ENCODE data around the gene ANXA9. TPM values are rescaled to one million over a fixed set of nuclear protein-coding genes. Genes with fewer than 3 reads are reported as not detected.

ANXA9 gene
- total RNA-seq, 4 donors from 2014 or later = 0.31 TPM; not detected in 3

DNA sequence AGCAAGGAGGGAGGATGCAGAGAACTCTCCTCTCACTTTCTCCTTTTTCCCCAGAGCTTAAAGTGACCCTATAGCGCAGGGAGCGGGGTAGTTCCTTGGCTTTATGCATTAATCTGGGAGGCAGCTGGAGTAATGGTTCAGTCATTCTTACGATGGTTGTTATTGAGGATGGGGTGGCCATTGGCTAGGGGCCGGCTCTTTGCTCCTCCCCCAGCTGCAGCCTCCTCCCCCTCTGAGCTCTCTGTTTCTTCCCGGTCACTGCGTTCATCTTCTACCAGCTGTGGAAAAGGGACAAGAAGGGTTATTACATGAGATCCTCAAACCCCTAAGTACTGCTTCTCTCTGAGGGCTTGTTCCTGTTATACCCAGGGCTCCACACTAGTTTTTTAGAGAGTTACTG is 16.1 kb upstream of the ANXA9 start:
- H3K9me3 ChIP-seq = no peaks in the 10 kb centered on the region
- ATAC-seq = no peak
- no peak overlapping the region for H3K27ac ChIP-seq
- no peak for TF ChIP-seq POLR2A (IDR thresholded peaks at IDR 0.05)
- no peak for TF ChIP-seq POLR2AphosphoS5 (IDR thresholded peaks at IDR 0.05)
- TF ChIP-seq, protein P1, sequence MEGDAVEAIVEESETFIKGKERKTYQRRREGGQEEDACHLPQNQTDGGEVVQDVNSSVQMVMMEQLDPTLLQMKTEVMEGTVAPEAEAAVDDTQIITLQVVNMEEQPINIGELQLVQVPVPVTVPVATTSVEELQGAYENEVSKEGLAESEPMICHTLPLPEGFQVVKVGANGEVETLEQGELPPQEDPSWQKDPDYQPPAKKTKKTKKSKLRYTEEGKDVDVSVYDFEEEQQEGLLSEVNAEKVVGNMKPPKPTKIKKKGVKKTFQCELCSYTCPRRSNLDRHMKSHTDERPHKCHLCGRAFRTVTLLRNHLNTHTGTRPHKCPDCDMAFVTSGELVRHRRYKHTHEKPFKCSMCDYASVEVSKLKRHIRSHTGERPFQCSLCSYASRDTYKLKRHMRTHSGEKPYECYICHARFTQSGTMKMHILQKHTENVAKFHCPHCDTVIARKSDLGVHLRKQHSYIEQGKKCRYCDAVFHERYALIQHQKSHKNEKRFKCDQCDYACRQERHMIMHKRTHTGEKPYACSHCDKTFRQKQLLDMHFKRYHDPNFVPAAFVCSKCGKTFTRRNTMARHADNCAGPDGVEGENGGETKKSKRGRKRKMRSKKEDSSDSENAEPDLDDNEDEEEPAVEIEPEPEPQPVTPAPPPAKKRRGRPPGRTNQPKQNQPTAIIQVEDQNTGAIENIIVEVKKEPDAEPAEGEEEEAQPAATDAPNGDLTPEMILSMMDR (IDR thresholded peaks at IDR 0.05) = no peak
- TF ChIP-seq EP300 (IDR thresholded peaks at IDR 0.05) = no peak
- H3K4me3 ChIP-seq = no peak overlapping the region
- H3K36me3 ChIP-seq = peaks cover 4 to 82% of the 10 kb centered on the region in 2 donors
- peaks cover 0 to 31% (median 8%) of the 10 kb centered on the region in 3 donors for H3K4me1 ChIP-seq
- WGBS, 2 donors (ENCODE audit: low coverage in 1 of 2) = 48 to 55% methylated on average over 4 to 6 of the region's 6 CpGs
- H3K27me3 ChIP-seq = no peaks in the 10 kb centered on the region

DNA sequence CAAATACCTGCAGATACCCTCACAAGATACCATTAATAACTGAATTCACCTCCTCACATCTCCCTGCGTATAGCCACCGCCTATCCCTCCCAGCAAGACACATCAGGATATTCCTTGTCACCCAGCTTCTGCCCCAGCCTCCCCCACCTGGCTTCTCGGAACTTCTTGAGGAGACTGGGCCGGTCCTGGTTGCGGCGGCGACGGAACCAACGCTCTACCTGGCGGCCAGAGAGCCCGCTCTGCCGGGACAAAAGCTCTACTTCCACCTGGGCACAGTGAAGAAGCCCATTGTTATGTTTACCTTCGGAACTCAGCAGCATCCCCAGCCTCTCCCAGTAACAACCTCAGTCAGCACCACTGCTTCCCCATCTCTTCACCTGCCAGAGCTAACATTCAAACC is 14.2 kb upstream of the ANXA9 start:
- ATAC-seq = no peak
- H3K36me3 ChIP-seq = peaks cover 4 to 63% of the 10 kb centered on the region in 2 donors
- no peak for TF ChIP-seq EP300 (IDR thresholded peaks at IDR 0.05)
- no peak for TF ChIP-seq POLR2AphosphoS5 (IDR thresholded peaks at IDR 0.05)
- TF ChIP-seq POLR2A (IDR thresholded peaks at IDR 0.05) = no peak
- TF ChIP-seq, protein P1 (IDR thresholded peaks at IDR 0.05) = no peak
- H3K4me3 ChIP-seq = no peak overlapping the region
- 92 to 100% methylated on average over 2 to 13 of the region's 13 CpGs for WGBS, 2 donors (ENCODE audit: low coverage in 1 of 2)
- peak overlapping the region in 1 of 4 donors; percentile 15 for H3K27ac ChIP-seq
- no peaks in the 10 kb centered on the region for H3K9me3 ChIP-seq
- no peaks in the 10 kb centered on the region for H3K27me3 ChIP-seq
- peaks cover 10 to 51% (median 28%) of the 10 kb centered on the region in 3 donors for H3K4me1 ChIP-seq

DNA sequence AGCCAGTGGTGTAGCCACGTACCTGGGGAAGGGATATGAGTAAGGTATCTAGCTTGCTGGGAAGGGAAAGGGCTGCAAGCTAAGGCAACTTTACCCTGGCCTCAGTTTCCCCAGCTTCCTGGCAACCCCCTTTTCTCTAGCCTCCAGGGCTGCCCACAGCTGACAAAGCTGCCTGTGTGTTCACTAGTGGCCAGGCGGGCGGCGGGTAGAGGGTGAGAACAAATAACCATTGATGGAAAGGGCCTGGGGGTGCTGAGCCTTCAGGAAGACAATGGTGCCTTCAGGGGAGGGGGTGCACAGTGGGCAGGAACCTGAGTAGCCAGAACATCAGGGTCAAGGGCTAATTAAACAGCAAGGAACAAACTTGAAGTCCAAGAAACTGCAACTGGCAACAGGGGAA is 13.6 kb upstream of the ANXA9 start:
- H3K4me3 ChIP-seq = no peak overlapping the region
- no peaks in the 10 kb centered on the region for H3K9me3 ChIP-seq
- TF ChIP-seq, protein P1 (IDR thresholded peaks at IDR 0.05) = no peak
- TF ChIP-seq POLR2AphosphoS5 (IDR thresholded peaks at IDR 0.05) = no peak
- no peak for TF ChIP-seq POLR2A (IDR thresholded peaks at IDR 0.05)
- no peak for TF ChIP-seq EP300 (IDR thresholded peaks at IDR 0.05)
- peaks cover 10 to 56% (median 32%) of the 10 kb centered on the region in 3 donors for H3K4me1 ChIP-seq
- peaks cover 4 to 57% of the 10 kb centered on the region in 2 donors for H3K36me3 ChIP-seq
- no peaks in the 10 kb centered on the region for H3K27me3 ChIP-seq
- peak overlapping the region in 2 of 4 donors; percentile 15 to 27 for H3K27ac ChIP-seq
- WGBS, 2 donors (ENCODE audit: low coverage in 1 of 2) = 91% methylated on average over 4 of the region's 4 CpGs; no CpG with 5 or more reads in 1 of the 2 donors
- no peak for ATAC-seq

DNA sequence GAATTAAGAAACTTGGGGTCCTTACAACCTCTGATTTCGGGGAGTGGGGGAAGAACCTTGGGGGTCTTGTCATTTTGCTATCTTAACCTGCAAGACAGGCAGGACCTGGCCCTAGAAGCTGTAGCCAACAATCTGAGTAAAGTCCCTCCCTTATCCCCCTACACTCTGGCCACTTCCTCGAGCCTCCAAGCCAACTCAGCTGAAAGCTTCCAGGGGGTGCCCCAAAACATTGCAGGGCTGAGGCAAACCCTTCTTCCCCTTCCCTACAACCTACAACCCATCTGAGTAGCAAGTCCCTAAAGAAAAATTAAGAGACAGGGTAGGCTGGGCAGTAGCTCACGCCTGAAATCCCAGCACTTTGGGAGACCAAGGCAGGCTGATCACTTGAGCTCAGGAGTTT is 12.5 kb upstream of the ANXA9 start:
- Histone ChIP-seq H3K27ac (peak overlapping the region in 1 of 4 donors; percentile 48), H3K4me3 (no peak overlapping the region), H3K9me3 (no peaks in the 10 kb centered on the region), H3K4me1 (peaks cover 10 to 58% (median 32%) of the 10 kb centered on the region in 3 donors), H3K27me3 (no peaks in the 10 kb centered on the region), H3K36me3 (peaks cover 4 to 46% of the 10 kb centered on the region in 2 donors)
- no peak for ATAC-seq
- WGBS, 2 donors (ENCODE audit: low coverage in 1 of 2) = 53 to 63% methylated on average over 1 to 2 of the region's 3 CpGs
- TF ChIP-seq EP300 (IDR thresholded peaks at IDR 0.05) (no peak), POLR2A (IDR thresholded peaks at IDR 0.05) (no peak), POLR2AphosphoS5 (IDR thresholded peaks at IDR 0.05) (no peak)
- TF ChIP-seq, protein P1 (IDR thresholded peaks at IDR 0.05) = no peak

GRCh38 chr1:150970808-150971582 is 11.1 kb upstream of the ANXA9 start:
- 0 to 21% methylated on average over 2 to 9 of the region's 11 CpGs for WGBS, 2 donors (ENCODE audit: low coverage in 1 of 2)
- ATAC-seq = peak; percentile 81
- Histone ChIP-seq H3K9me3 (no peaks in the 10 kb centered on the region), H3K4me1 (peaks cover 10 to 67% (median 32%) of the 10 kb centered on the region in 3 donors), H3K4me3 (peak overlapping the region in 1 of 2 donors; percentile 93), H3K36me3 (peaks cover 4 to 32% of the 10 kb centered on the region in 2 donors), H3K27me3 (no peaks in the 10 kb centered on the region), H3K27ac (peak overlapping the region; percentile 12 to 98 (median 96))
- no peak for TF ChIP-seq EP300 (IDR thresholded peaks at IDR 0.05)
- no peak for TF ChIP-seq POLR2A (IDR thresholded peaks at IDR 0.05)
- TF ChIP-seq POLR2AphosphoS5 (IDR thresholded peaks at IDR 0.05) = peak; percentile 64
- TF ChIP-seq, protein P1 (IDR thresholded peaks at IDR 0.05) = no peak

All from gastroesophageal sphincter (tissue), 4 donors.